Cardiac muscle cell (in vitro differentiated cells and primary cell): ENCODE measurements around the gene CAMP. TPM values are rescaled to one million over a fixed set of nuclear protein-coding genes. Genes with fewer than 3 reads are reported as not detected.

Experiments
- DNase-seq, 2 donors: peaks; one replicate each; pipeline versions ENCODE4 v3.0.0 to v3.0.0-alpha.2; 2010 to 2017; ENCODE audit warnings: low read depth in 1 of 2, low spot score in 1 of 2
- H3K27ac ChIP-seq: fragments of 200-600 bp; sonication (generic); 2 replicates; pipeline ENCODE4 v1.5.1; 2016
- H3K27me3 ChIP-seq: fragments of 200-600 bp; sonication (generic); 2 replicates; pipeline ENCODE4 v1.6.0; 2016; ENCODE audit warnings: control low read depth
- H3K36me3 ChIP-seq: fragments of 200-600 bp; sonication (generic); 2 replicates; pipeline ENCODE4 v1.5.1; 2016; ENCODE audit warnings: control low read depth
- H3K4me1 ChIP-seq: fragments of 200-600 bp; sonication (generic); 2 replicates; pipeline ENCODE4 v1.8.1; 2017; ENCODE audit warnings: low read depth, mild to moderate bottlenecking, mixed run types
- H3K4me3 ChIP-seq: fragments of 200-600 bp; sonication (generic); 2 replicates; pipeline ENCODE4 v1.5.1; 2016; ENCODE audit warnings: mild to moderate bottlenecking
- H3K9me3 ChIP-seq: fragments of 200-600 bp; sonication (generic); 2 replicates; pipeline ENCODE4 v1.5.1; 2017; ENCODE audit warnings: low read depth, mild to moderate bottlenecking, control low read depth
- CTCF ChIP-seq: IDR thresholded peaks from 2 replicates; pipeline ENCODE4 v1.5.1; 2012; ENCODE audit warnings: low read depth, mild to moderate bottlenecking, low read length
- polyA plus RNA-seq: library from polyadenylated mRNA; unstranded; fragments of >200 nt; fragmentation: Nextera tagmentation; extraction: Ambion mirVana; gene quantifications from 2 replicates; pipeline ENCODE4 v1.2.1, GENCODE V29; 2016
- total RNA-seq: library from RNA; depleted of rRNA; stranded (reverse); fragments of >200 nt; gene quantifications from 2 replicates; pipeline ENCODE4 v1.2.3, GENCODE V29; 2016

CAMP gene
- total and polyA plus RNA-seq, 2 experiments from 2014 or later = not detected

DNA sequence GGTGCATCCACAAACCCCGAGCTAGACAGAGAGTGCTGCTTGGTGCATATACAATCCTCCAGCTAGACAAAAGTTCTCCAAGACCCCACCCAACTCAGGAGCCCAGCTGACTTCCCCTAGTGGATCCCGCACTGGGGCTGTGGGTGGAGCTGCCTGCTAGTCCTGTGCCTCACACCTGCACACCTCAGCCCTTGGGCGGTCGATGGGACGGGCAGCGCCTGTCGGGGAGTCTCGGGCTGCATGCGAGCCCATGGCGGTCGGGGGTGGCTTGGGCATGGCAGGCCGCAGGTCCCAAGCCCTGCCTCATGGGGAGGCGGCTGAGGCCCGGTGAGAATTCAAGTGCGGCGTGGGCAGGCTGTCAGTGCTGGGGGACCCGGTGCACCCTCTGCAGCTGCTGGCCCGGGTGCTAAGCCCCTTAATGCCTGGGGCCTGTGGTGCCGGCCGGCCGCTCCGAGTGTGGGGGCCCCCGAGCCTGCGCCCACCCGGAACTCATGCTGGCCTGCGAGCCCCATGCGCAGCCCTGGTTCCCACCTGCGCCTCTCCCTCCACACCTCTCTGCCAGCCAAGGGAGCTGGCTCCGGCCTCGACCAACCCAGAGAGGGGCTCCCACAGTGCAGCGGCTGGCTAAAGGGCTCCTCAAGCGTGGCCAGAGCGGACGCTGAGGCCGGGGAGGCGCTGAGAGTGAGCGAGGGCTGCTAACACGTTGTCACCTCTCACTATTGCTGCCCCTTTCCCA, 48.6 kb downstream of the CAMP start:
- Histone ChIP-seq H3K4me3 (no peak overlapping the region), H3K4me1 (peaks cover 2% of the 10 kb centered on the region), H3K36me3 (peaks cover 5% of the 10 kb centered on the region), H3K9me3 (no peaks in the 10 kb centered on the region), H3K27ac (no peak overlapping the region), H3K27me3 (no peaks in the 10 kb centered on the region)
- no peak for DNase-seq
- no peak for TF ChIP-seq CTCF

GRCh38 chr3:48273594-48274211, 50.4 kb downstream of the CAMP start:
- TF ChIP-seq CTCF = peak; percentile 88

GRCh38 chr3:48274452-48274851, 51.2 kb downstream of the CAMP start:
- DNase-seq = no peak
- H3K4me1 ChIP-seq = peaks cover 2% of the 10 kb centered on the region
- H3K9me3 ChIP-seq = no peaks in the 10 kb centered on the region
- H3K36me3 ChIP-seq = no peaks in the 10 kb centered on the region
- H3K27ac ChIP-seq = no peak overlapping the region
- no peak for TF ChIP-seq CTCF
- H3K4me3 ChIP-seq = no peak overlapping the region
- no peaks in the 10 kb centered on the region for H3K27me3 ChIP-seq

More at GRCh38 chr3:48273594-48274211, 50.4 kb downstream of the CAMP start:
- Histone ChIP-seq H3K27me3 (no peaks in the 10 kb centered on the region), H3K36me3 (no peaks in the 10 kb centered on the region), H3K4me1 (peaks cover 2% of the 10 kb centered on the region), H3K27ac (no peak overlapping the region), H3K4me3 (no peak overlapping the region), H3K9me3 (no peaks in the 10 kb centered on the region)
- DNase-seq = peak; percentile 69 to 73

Other genes starting within 250 kb of the CAMP start
- gene MAP4, start 207.1 kb upstream of the CAMP start, total RNA-seq = 133 and 138 TPM in 2 replicates
- 136 and 145 TPM in 2 replicates for gene MAP4, start 207.1 kb upstream of the CAMP start, polyA plus RNA-seq
- gene CDC25A, start 35.1 kb upstream of the CAMP start, total RNA-seq = 12.6 and 22.0 TPM in 2 replicates
- 10.0 and 12.8 TPM in 2 replicates for gene CDC25A, start 35.1 kb upstream of the CAMP start, polyA plus RNA-seq
- 9.1 and 19.4 TPM in 2 replicates for gene ZNF589, start 17.6 kb downstream of the CAMP start, total RNA-seq
- gene ZNF589, start 17.6 kb downstream of the CAMP start, polyA plus RNA-seq = 15.0 and 15.3 TPM in 2 replicates
- 40.5 and 42.1 TPM in 2 replicates for gene NME6, start 77.9 kb downstream of the CAMP start, total RNA-seq
- gene NME6, start 77.9 kb downstream of the CAMP start, polyA plus RNA-seq = 65.6 and 69.8 TPM in 2 replicates
- gene SPINK8, start 110.2 kb downstream of the CAMP start, total RNA-seq = not detected in 2 replicates
- not detected in 2 replicates for gene SPINK8, start 110.2 kb downstream of the CAMP start, polyA plus RNA-seq
- gene FBXW12, start 148.7 kb downstream of the CAMP start, total RNA-seq = 0.51 TPM in 1 of 2 replicates, not detected in the other
- gene FBXW12, start 148.7 kb downstream of the CAMP start, polyA plus RNA-seq = 0.39 TPM in 1 of 2 replicates, not detected in the other
- 38.5 and 47.1 TPM in 2 replicates for gene PLXNB1, start 206.6 kb downstream of the CAMP start, total RNA-seq
- 23.9 and 28.3 TPM in 2 replicates for gene PLXNB1, start 206.6 kb downstream of the CAMP start, polyA plus RNA-seq
- gene CCDC51, start 216.6 kb downstream of the CAMP start, total RNA-seq = 18.6 and 20.2 TPM in 2 replicates
- 29.3 and 31.4 TPM in 2 replicates for gene CCDC51, start 216.6 kb downstream of the CAMP start, polyA plus RNA-seq
- gene TMA7, start 216.8 kb downstream of the CAMP start, total RNA-seq = 172 and 395 TPM in 2 replicates
- 517 and 609 TPM in 2 replicates for gene TMA7, start 216.8 kb downstream of the CAMP start, polyA plus RNA-seq
- gene ATRIP, start 223.2 kb downstream of the CAMP start, total RNA-seq = 8.7 and 9.4 TPM in 2 replicates
- 6.4 and 11.2 TPM in 2 replicates for gene ATRIP, start 223.2 kb downstream of the CAMP start, polyA plus RNA-seq